Prostate gland (tissue), 2 donors: ENCODE measurements around the gene SUMO3. TPM values are rescaled to one million over a fixed set of nuclear protein-coding genes. Genes with fewer than 3 reads are reported as not detected.

Experiments used
- DNase-seq: peaks from one replicate; pipeline ENCODE4 v3.0.0-alpha.2; 2019; ENCODE audit warnings: low spot score
- H3K27ac ChIP-seq, 2 donors: fragments of 200-600 bp; sonication (generic); 2 replicates each; pipeline ENCODE4 v1.5.1; 2017 to 2019
- H3K27me3 ChIP-seq: fragments of 200-600 bp; sonication (generic); replicated peaks from 2 replicates; pipeline ENCODE4 v1.5.1; 2019; ENCODE audit not compliant: insufficient read depth
- H3K36me3 ChIP-seq, 2 donors: fragments of 200-600 bp; sonication (generic); 1 replicate in 1 of 2; 2 replicates in 1 of 2; pipeline versions ENCODE4 v1.5.1 to v1.8.1; 2017 to 2019
- H3K4me1 ChIP-seq: fragments of 200-600 bp; sonication (generic); replicated peaks from 2 replicates; pipeline ENCODE4 v1.5.1; 2019
- H3K4me3 ChIP-seq, 2 donors: fragments of 200-600 bp; sonication (generic); 2 replicates each; pipeline ENCODE4 v1.5.1; 2017 to 2019
- H3K9me3 ChIP-seq: fragments of 200-600 bp; sonication (generic); 2 replicates; pipeline ENCODE4 v1.5.1; 2017
- POLR2A ChIP-seq: fragments of 450-650 bp; IDR thresholded peaks from one replicate; pipeline ENCODE4 v1.6.1; 2016; ENCODE audit warnings: antibody characterized with exemption, mild to moderate bottlenecking
- POLR2AphosphoS5 ChIP-seq: sonication (generic); formaldehyde crosslinking; IDR thresholded peaks from one replicate; pipeline ENCODE4 v1.6.1; 2017; ENCODE audit warnings: antibody characterized with exemption
- WGBS: methylation state at CpG from one replicate; pipeline ENCODE4 v1.1.5; 2018; 5-methylcytosine and 5-hydroxymethylcytosine counted together
- intact Hi-C: fragments of 100-400 bp; cut with DNase I; formaldehyde crosslinking; loops from one replicate; pipeline ENCODE4 v1.14.2; 2022
- total RNA-seq, 2 donors: library from RNA; depleted of rRNA; stranded (reverse); fragments of >200 nt; gene quantifications; one replicate each; pipeline ENCODE4 v1.1.0, GENCODE V29; 2016
- TF ChIP-seq, protein P1 (sequence below), 4 experiments: fragments of 200-600 bp in 2 of 4; fragments of 450-650 bp in 2 of 4; sonication (generic) in 2 of 4; IDR thresholded peaks; 1 replicate in 3 of 4; 2 replicates in 1 of 4; pipeline ENCODE4 v1.5.1; 2016 to 2019; ENCODE audit warnings: antibody characterized with exemption in 4 of 4, mild to moderate bottlenecking in 2 of 4, moderate library complexity in 2 of 4

Gene SUMO3
- total RNA-seq, 2 donors from 2014 or later, result 78.3 to 92.2 TPM

DNA sequence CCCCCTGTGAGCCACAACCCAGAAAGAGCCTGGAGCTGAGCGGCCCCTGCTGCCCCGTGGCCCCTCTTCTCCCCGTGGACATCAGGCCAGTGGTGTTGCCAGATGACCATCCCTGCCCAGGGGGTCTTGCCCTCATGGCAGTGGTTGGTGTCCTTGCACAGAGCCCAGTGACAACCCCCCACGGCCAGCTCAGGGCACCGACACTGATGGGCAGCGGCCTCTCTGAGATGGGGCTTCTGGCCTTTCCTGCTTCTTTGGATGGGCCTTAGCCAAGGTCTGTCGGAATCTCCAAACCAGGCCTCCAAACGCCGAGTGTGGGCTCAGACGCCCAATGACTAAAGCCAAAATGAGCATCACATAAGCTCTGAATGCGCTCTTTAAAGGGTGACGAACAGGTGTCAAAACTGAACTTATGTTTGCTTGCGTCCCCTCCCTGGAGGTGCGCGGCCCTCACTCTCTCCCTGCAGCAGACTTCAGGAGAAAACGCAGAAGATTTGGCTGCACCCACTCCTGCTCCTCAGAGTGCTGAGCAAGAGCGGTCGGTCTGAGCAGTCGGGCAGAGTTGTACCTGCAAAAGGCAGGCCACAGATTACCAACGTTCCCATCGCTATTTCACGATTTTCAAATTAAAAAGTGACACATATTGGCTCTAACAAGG, 58.1 kb downstream of the SUMO3 start:
- 94% methylated on average over 22 of the region's 22 CpGs for WGBS
- no peak for DNase-seq
- no peaks in the 10 kb centered on the region for H3K36me3 ChIP-seq
- no peaks in the 10 kb centered on the region for H3K9me3 ChIP-seq
- intact Hi-C loops, result no loop called here
- no peak for TF ChIP-seq POLR2A
- no peak overlapping the region for H3K4me3 ChIP-seq
- H3K27me3 ChIP-seq, result no peaks in the 10 kb centered on the region
- no peak overlapping the region for H3K27ac ChIP-seq
- no peaks in the 10 kb centered on the region for H3K4me1 ChIP-seq

DNA sequence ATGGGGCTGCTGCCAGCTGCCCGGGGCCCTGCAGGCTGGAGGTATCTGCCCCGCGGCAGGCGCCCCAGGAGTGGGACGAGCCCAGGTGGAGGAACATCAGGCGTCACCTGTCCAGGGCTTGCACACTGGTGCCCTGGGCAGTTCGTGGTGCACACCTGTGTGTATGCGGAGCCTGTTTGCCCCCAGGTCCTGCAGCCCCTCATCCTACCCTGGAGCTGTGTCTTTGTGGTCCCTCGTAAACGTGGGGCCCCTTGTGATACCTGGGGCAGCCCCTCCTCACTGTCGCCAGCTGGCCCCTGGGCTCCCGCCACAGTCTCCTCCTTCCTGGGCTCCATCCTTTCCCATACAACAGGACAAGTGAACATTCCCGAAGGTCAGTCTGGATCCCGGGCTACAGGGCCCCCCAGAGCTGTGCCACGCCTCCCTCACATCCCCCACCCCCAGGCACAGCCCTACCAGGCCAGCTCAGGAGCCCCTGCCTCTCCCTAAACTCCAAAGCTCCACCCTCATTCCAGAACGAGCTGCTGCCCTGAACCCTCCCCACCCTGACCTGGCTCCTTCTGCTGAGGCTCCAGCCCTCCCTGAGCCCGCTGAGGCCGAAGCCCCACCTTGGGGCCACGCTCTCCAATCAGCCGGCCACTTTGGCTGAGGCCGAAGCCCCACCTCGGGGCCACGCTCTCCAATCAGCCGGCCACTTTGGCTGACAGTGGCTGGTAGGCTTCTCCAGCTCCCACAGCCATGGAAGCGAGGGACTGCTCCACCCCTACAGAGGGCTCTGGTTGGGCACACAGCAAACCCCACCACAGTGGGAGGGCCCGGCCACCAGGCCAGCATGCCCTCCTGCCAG, 58.9 kb downstream of the SUMO3 start:
- intact Hi-C loops, result no loop called here
- H3K27ac ChIP-seq, result no peak overlapping the region
- DNase-seq, result no peak
- 77% methylated on average over 24 of the region's 26 CpGs for WGBS
- no peaks in the 10 kb centered on the region for H3K27me3 ChIP-seq
- no peak overlapping the region for H3K4me3 ChIP-seq
- no peaks in the 10 kb centered on the region for H3K36me3 ChIP-seq
- no peaks in the 10 kb centered on the region for H3K4me1 ChIP-seq
- TF ChIP-seq POLR2A, result no peak
- H3K9me3 ChIP-seq, result no peaks in the 10 kb centered on the region

DNA sequence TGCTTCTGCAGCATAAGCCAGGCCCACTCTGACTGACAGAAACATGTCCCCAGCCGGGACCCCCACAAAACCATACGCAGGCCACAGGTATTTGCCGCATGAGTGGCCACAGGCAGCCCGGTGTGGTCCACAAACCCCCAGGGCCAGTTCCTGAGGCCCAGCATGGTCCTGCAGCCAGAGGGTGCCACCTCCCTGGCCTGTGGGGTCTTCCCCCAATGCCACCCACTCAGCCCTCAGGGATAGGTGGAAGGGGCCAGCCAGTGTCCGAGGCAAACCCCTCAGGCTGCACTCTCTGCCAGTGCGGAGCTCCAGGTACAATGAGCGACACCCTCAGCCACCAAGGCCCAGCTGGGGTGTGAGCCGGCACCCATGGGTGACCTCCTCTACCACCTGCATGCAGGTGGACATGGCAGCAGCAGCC, 59.7 kb downstream of the SUMO3 start:
- H3K4me1 ChIP-seq, result no peaks in the 10 kb centered on the region
- WGBS, result 94% methylated on average over 8 of the region's 8 CpGs
- intact Hi-C loops, result no loop called here
- no peaks in the 10 kb centered on the region for H3K27me3 ChIP-seq
- no peak overlapping the region for H3K27ac ChIP-seq
- TF ChIP-seq, protein P1, sequence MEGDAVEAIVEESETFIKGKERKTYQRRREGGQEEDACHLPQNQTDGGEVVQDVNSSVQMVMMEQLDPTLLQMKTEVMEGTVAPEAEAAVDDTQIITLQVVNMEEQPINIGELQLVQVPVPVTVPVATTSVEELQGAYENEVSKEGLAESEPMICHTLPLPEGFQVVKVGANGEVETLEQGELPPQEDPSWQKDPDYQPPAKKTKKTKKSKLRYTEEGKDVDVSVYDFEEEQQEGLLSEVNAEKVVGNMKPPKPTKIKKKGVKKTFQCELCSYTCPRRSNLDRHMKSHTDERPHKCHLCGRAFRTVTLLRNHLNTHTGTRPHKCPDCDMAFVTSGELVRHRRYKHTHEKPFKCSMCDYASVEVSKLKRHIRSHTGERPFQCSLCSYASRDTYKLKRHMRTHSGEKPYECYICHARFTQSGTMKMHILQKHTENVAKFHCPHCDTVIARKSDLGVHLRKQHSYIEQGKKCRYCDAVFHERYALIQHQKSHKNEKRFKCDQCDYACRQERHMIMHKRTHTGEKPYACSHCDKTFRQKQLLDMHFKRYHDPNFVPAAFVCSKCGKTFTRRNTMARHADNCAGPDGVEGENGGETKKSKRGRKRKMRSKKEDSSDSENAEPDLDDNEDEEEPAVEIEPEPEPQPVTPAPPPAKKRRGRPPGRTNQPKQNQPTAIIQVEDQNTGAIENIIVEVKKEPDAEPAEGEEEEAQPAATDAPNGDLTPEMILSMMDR (IDR thresholded peaks at IDR 0.05), result no peak
- TF ChIP-seq POLR2AphosphoS5 (no peak), POLR2A (no peak)
- DNase-seq, result no peak
- no peak overlapping the region for H3K4me3 ChIP-seq
- no peaks in the 10 kb centered on the region for H3K9me3 ChIP-seq
- no peaks in the 10 kb centered on the region for H3K36me3 ChIP-seq

DNA sequence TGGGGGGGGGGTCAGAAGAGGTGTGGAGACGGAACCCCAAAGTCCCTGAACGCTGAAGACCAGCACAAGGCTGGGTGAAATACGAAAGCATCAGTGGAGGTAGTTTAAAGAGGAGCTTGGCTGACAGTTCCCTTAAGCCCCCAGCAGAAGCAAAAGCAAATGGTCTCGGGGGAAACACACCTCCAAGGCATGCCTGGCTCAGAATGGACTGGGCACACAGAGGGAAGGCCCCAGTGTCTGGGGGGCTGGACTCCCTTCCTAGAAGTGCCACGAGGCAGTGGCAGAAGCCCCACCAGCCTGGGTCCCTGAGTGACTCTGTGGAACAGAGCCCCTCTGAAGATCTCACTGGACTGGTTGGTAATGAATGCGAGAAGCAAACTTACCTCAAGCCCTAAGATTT, 60.1 kb downstream of the SUMO3 start:
- Histone ChIP-seq H3K4me1 (no peaks in the 10 kb centered on the region), H3K27ac (no peak overlapping the region), H3K27me3 (no peaks in the 10 kb centered on the region), H3K4me3 (no peak overlapping the region), H3K9me3 (no peaks in the 10 kb centered on the region), H3K36me3 (no peaks in the 10 kb centered on the region)
- WGBS, result 93% methylated on average over 6 of the region's 6 CpGs
- TF ChIP-seq, protein P1 (IDR thresholded peaks at IDR 0.05), result no peak
- TF ChIP-seq POLR2A (no peak), POLR2AphosphoS5 (no peak)
- DNase-seq, result no peak
- intact Hi-C loops, result no loop called here

DNA sequence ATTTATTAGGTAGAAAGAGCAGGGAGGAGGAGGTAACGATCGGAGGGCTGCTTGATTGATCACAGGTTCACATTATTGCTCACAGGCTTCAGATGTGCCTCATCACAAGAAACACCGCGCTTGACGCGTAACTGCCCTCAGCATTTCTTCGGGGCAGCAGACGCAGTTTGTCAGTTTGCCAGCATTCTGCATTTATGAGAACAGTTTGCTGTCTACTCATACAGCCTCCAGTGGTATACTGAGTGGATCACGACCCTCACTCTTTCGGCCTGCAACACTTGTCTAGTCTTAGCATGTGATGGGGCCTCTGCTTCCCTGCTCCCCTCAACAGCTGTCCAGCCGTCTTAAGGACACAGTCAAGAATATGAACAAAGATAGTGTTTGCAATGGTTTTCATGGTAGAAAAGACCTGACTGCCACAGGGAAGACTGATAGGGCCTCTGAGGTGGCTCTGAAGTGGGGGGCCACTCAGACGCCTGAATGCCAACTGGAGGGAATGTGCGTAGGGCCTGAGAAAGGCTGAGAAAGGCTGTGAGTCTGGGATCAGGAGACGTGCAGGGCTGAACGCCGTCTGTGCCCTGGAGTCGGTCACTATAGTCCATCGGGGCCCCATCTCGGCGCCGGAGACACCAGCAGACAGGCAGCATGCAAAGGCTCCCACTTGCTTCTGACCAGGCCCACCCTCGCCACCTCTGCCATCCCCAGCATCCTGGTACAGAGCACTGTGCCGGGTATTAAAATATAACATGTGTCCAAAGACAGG, 61.3 kb downstream of the SUMO3 start:
- WGBS, result 91% methylated on average over 23 of the region's 23 CpGs
- no peak overlapping the region for H3K27ac ChIP-seq
- H3K36me3 ChIP-seq, result no peaks in the 10 kb centered on the region
- H3K4me1 ChIP-seq, result no peaks in the 10 kb centered on the region
- H3K27me3 ChIP-seq, result no peaks in the 10 kb centered on the region
- TF ChIP-seq POLR2AphosphoS5 (no peak), POLR2A (no peak)
- TF ChIP-seq, protein P1 (IDR thresholded peaks at IDR 0.05), result no peak
- no peaks in the 10 kb centered on the region for H3K9me3 ChIP-seq
- H3K4me3 ChIP-seq, result no peak overlapping the region
- intact Hi-C loops, result no loop called here
- no peak for DNase-seq

Other genes with a start within 250 kb of the SUMO3 start
- gene KRTAP10-4, start 244.3 kb downstream of the SUMO3 start, total RNA-seq, result not detected
- gene KRTAP10-5, start 237.5 kb downstream of the SUMO3 start, total RNA-seq, result not detected
- not detected for gene KRTAP10-6, start 225.6 kb downstream of the SUMO3 start, total RNA-seq
- not detected for gene KRTAP10-7, start 217.5 kb downstream of the SUMO3 start, total RNA-seq
- not detected for gene KRTAP10-8, start 206.0 kb downstream of the SUMO3 start, total RNA-seq
- not detected for gene KRTAP10-9, start 191.0 kb downstream of the SUMO3 start, total RNA-seq
- not detected for gene KRTAP10-10, start 180.7 kb downstream of the SUMO3 start, total RNA-seq
- not detected for gene KRTAP10-11, start 171.6 kb downstream of the SUMO3 start, total RNA-seq
- gene KRTAP12-4, start 163.4 kb downstream of the SUMO3 start, total RNA-seq, result not detected
- not detected for gene KRTAP12-3, start 160.1 kb downstream of the SUMO3 start, total RNA-seq
- not detected for gene KRTAP12-2, start 151.1 kb downstream of the SUMO3 start, total RNA-seq
- gene KRTAP12-1, start 135.9 kb downstream of the SUMO3 start, total RNA-seq, result not detected
- gene KRTAP10-12, start 120.9 kb downstream of the SUMO3 start, total RNA-seq, result not detected
- gene TSPEAR, start 106.5 kb downstream of the SUMO3 start, total RNA-seq, result under 1 TPM in 1 of 2 donors, not detected in 1; 0.85 TPM
- gene UBE2G2, start 16.2 kb downstream of the SUMO3 start, total RNA-seq, result 10 to 100 TPM; 46.9 to 75.7 TPM
- gene PTTG1IP, start 55.6 kb upstream of the SUMO3 start, total RNA-seq, result 100 to 1,000 TPM; 216 to 244 TPM
- 10 to 100 TPM; 23.1 to 56.1 TPM for gene ITGB2, start 102.8 kb upstream of the SUMO3 start, total RNA-seq
- 10 to 100 TPM; 21.4 to 24.8 TPM for gene SLX9, start 122.0 kb upstream of the SUMO3 start, total RNA-seq